ENCODE results near the gene COBLL1. TPM values are rescaled to one million over a fixed set of nuclear protein-coding genes. Genes with fewer than 3 reads are reported as not detected.

Gene COBLL1
- total RNA-seq, 3 donors from 2014 or later (not counting 1 experiment from before 2014, with no cell fraction given), result 0.85 to 13.4 (median 2.2) TPM

DNA sequence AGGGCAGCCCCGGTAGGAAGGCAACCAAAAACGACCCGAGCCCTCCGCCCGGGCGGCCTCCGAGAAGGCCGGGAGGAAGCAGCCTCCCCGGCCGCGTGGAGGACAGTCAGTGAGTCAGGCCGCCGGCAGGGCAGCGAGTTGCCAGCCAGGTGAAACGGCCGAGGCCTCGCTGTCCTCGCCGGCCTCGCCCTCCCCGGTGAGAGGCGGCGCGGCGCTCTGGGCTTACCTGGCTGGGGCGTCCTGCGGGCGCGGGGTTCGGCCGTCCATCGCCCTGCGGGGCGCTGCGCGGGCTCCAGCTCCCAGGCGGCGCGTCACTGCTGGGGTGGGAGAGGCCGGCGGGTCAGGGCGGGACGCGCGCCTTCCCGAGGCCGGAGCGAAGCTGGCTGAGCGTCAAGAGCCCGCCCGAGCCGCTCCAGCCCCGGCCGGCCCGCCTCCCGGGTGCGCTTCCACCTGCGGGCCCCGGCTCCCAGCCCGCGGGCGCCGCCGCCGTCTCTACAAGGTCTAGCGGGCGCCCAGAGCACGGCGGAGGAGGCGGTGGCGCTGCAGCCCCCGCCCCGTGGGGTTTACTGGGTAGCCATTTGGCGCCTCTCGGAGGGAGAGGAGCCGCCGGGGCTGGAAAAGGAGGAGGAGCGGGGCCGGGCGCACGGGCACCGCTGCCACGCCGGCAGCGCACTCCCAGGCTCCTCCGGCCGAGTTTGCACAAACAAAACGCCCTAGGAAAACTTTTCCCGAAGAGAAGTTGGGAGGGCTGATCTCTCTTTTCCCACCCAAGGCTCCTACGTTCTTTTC is 499 bp downstream of the COBLL1 start:
- H3K4me3 ChIP-seq (ENCODE audit: low read length), result peak overlapping the region; percentile 69
- DNase-seq, result peak in 1 of 2 donors; percentile 5
- ATAC-seq, result peak; percentile 70 to 76 (median 73)

DNA sequence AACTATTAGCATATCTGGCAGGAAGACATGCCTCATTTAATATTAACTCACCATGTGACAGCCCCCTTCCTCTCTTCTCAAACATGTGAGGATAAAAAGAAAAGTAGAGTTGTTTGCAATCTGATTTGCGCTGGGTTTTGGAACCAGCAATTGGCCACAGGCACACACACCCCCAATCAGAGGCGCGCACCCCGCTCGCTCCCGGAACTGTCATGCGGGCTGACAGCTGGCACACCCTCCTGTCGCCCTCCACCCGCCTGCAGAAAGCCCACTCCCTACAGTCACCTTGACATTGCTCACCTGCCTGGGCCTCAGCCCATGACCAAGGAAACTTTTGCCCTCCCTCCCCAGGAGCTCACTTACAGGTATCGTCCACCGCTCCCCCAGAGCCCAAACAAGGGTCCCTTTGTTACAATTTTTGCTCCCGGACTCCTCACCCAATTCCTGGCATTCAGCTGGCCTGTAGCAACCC is 1.1 kb downstream of the COBLL1 start:
- H3K4me3 Mint-ChIP-seq, result peak overlapping the region; percentile 77
- no peaks in the 10 kb centered on the region for H3K36me3 Mint-ChIP-seq
- intact Hi-C loops (cut with micrococcal nuclease), result no loop called here
- no peaks in the 10 kb centered on the region for H3K36me3 ChIP-seq (ENCODE audit: control insufficient read depth, insufficient read depth, low read length)
- peak overlapping the region; percentile 50 for H3K4me3 ChIP-seq (ENCODE audit: low read length)
- DNase-seq (no peak), ATAC-seq (peak; percentile 18 to 30 (median 21))
- H3K27me3 ChIP-seq (ENCODE audit: control insufficient read depth, insufficient read depth, low read length), result peaks cover 18% of the 10 kb centered on the region
- H3K9me3 ChIP-seq (ENCODE audit: control insufficient read depth, insufficient read depth, low read length), result no peaks in the 10 kb centered on the region
- H3K4me1 ChIP-seq (ENCODE audit: control insufficient read depth, insufficient read depth, low read length), result peaks cover 10% of the 10 kb centered on the region
- H3K27me3 Mint-ChIP-seq (ENCODE audit: low read depth in 2 of 2), result peaks cover 27 to 28% of the 10 kb centered on the region in 2 donors
- no peak overlapping the region for H3K27ac Mint-ChIP-seq
- no peak overlapping the region for H3K27ac ChIP-seq (ENCODE audit: low read length)
- TF ChIP-seq, protein P1, sequence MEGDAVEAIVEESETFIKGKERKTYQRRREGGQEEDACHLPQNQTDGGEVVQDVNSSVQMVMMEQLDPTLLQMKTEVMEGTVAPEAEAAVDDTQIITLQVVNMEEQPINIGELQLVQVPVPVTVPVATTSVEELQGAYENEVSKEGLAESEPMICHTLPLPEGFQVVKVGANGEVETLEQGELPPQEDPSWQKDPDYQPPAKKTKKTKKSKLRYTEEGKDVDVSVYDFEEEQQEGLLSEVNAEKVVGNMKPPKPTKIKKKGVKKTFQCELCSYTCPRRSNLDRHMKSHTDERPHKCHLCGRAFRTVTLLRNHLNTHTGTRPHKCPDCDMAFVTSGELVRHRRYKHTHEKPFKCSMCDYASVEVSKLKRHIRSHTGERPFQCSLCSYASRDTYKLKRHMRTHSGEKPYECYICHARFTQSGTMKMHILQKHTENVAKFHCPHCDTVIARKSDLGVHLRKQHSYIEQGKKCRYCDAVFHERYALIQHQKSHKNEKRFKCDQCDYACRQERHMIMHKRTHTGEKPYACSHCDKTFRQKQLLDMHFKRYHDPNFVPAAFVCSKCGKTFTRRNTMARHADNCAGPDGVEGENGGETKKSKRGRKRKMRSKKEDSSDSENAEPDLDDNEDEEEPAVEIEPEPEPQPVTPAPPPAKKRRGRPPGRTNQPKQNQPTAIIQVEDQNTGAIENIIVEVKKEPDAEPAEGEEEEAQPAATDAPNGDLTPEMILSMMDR (IDR thresholded peaks at IDR 0.05), result no peak
- no peaks in the 10 kb centered on the region for H3K9me3 Mint-ChIP-seq
- H3K4me1 Mint-ChIP-seq, result peaks cover 7 to 8% of the 10 kb centered on the region in 2 donors
- WGBS (ENCODE audit: insufficient coverage), result 2% methylated on average over 12 of the region's 12 CpGs

More for the DNA sequence above, 499 bp downstream of the COBLL1 start:
- Mint-ChIP-seq H3K36me3 (no peaks in the 10 kb centered on the region), H3K4me3 (peak overlapping the region; percentile 84), H3K27ac (no peak overlapping the region), H3K4me1 (peaks cover 7 to 8% of the 10 kb centered on the region in 2 donors), H3K27me3 (ENCODE audit: low read depth in 2 of 2) (peaks cover 27 to 28% of the 10 kb centered on the region in 2 donors), H3K9me3 (no peaks in the 10 kb centered on the region)
- Histone ChIP-seq H3K9me3 (ENCODE audit: control insufficient read depth, insufficient read depth, low read length) (no peaks in the 10 kb centered on the region), H3K27ac (ENCODE audit: low read length) (no peak overlapping the region), H3K36me3 (ENCODE audit: control insufficient read depth, insufficient read depth, low read length) (no peaks in the 10 kb centered on the region), H3K27me3 (ENCODE audit: control insufficient read depth, insufficient read depth, low read length) (peaks cover 18% of the 10 kb centered on the region), H3K4me1 (ENCODE audit: control insufficient read depth, insufficient read depth, low read length) (peaks cover 10% of the 10 kb centered on the region)
- WGBS (ENCODE audit: insufficient coverage), result under 1% methylated on average over 90 of the region's 90 CpGs
- intact Hi-C loops (cut with micrococcal nuclease), result no loop called here
- TF ChIP-seq, protein P1 (IDR thresholded peaks at IDR 0.05), result no peak

DNA sequence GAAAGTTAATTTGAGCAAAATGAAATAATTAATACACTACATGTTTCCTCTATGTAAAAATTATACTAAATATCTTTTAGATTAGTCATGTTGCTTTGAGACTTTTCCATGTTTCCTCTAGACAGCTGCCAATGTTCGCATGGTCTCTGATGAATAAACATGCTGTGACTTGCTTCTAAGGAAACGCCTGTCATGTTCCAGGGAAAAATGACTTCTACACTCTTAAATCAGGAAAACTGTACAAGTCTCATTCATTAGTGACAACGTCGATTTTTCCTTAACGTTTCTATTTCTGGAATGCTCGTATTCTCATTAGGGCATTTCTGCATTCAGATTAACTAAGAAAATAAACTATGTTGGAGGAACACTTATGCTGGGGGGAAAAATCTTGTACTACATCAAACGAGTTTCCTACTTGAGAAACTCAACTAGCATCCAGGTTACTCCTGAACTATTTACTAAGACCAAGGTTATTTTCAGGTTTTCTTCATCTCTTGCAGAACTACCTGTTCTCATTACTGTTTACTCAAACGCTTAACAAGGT is 1.6 kb downstream of the COBLL1 start:
- peak overlapping the region; percentile 50 for H3K4me3 ChIP-seq (ENCODE audit: low read length)
- TF ChIP-seq, protein P1 (IDR thresholded peaks at IDR 0.05), result no peak
- Mint-ChIP-seq H3K36me3 (no peaks in the 10 kb centered on the region), H3K27ac (no peak overlapping the region), H3K9me3 (no peaks in the 10 kb centered on the region), H3K27me3 (ENCODE audit: low read depth in 2 of 2) (peaks cover 26 to 28% of the 10 kb centered on the region in 2 donors), H3K4me3 (peak overlapping the region; percentile 77), H3K4me1 (peaks cover 7 to 8% of the 10 kb centered on the region in 2 donors)
- DNase-seq, result no peak
- intact Hi-C loops (cut with micrococcal nuclease), result no loop called here
- no peaks in the 10 kb centered on the region for H3K9me3 ChIP-seq (ENCODE audit: control insufficient read depth, insufficient read depth, low read length)
- H3K36me3 ChIP-seq (ENCODE audit: control insufficient read depth, insufficient read depth, low read length), result no peaks in the 10 kb centered on the region
- WGBS (ENCODE audit: insufficient coverage), result 20% methylated on average over 6 of the region's 8 CpGs
- H3K27me3 ChIP-seq (ENCODE audit: control insufficient read depth, insufficient read depth, low read length), result peaks cover 17% of the 10 kb centered on the region
- H3K27ac ChIP-seq (ENCODE audit: low read length), result no peak overlapping the region
- peaks cover 10% of the 10 kb centered on the region for H3K4me1 ChIP-seq (ENCODE audit: control insufficient read depth, insufficient read depth, low read length)
- ATAC-seq, result no peak
